Measurements from ENCODE around the gene DNAH8. TPM values are rescaled to one million over a fixed set of nuclear protein-coding genes. Genes with fewer than 3 reads are reported as not detected.
A peak's percentile ranks its signal among the peaks of the same experiment; 100 is the strongest.

Gene DNAH8
- total RNA-seq, 1 experiment from 2014 or later, result not detected

DNA sequence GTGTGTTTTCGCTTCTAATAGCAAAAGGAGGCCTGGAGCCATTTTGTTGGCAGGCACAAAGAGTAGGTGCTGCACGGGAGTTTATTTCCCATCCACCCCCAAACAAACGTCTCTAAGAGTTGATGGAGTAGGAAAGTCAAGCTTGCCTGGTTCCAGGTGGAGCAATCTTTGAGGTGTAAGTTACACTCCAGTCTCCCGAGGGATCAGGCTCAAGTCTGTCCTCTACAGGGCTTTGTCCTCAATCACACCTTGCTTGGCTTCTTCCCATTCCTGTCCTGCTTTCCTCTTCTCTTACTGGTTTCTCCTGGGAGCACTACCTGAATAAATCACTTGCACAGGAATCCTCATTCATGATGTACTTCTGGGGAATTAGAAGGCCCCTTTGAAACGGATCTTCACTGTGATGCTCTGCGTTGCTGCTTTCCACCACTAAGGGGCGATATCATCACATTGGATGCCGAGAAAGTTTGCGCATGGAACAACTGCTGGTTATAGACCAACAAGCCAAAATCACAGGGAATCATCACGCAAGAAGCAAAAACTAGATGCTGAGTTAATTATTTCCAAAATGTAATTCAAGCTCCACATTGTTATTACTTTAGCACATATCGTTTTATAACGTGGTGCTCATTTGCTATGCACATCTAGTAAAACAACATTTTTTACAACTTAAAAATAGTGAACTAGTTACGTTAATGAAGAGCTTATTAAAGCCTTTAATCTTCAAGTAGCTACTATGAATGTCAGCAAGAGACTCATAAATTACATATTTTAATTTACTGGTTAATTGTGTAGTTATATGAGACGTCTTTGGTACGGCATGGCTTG is 156.8 kb downstream of the DNAH8 start:
- no peaks in the 10 kb centered on the region for H4K20me1 ChIP-seq (ENCODE audit: insufficient read depth)
- H3K9me2 ChIP-seq (ENCODE audit: insufficient read depth), result no peaks in the 10 kb centered on the region
- no peaks in the 10 kb centered on the region for H3K4me1 ChIP-seq (ENCODE audit: control insufficient read depth in 1 of 2, insufficient read depth in 2 of 2, low read length in 2 of 2)
- H3K79me2 ChIP-seq (ENCODE audit: insufficient read depth, low read length), result no peaks in the 10 kb centered on the region
- intact Hi-C loops (cut with micrococcal nuclease), result loop anchor here (2.0 to 5.0 kb wide), 4 partner anchors 60 to 439 kb away; no protein-coding TSS in a partner anchor
- no TSS peak for BruUV-seq (replicated peaks)
- POLR2A ChIA-PET, result no interaction called here
- H3K9ac ChIP-seq (ENCODE audit: low read length), result no peak overlapping the region
- H3K9me3 ChIP-seq (ENCODE audit: control insufficient read depth in 1 of 2, insufficient read depth in 1 of 2, low read depth in 1 of 2, low read length in 2 of 2), result no peaks in the 10 kb centered on the region
- peak; percentile 32 for DNase-seq (ENCODE audit: low read depth, low spot score)
- no peak overlapping the region for H2AFZ ChIP-seq (ENCODE audit: low read depth, low read length, poor library complexity, severe bottlenecking)
- peaks cover 42% of the 10 kb centered on the region for H3K27me3 ChIP-seq (ENCODE audit: insufficient read depth, low read length)
- H3K27ac ChIP-seq (ENCODE audit: low read depth, low read length), result no peak overlapping the region
- peak; percentile 92 for ATAC-seq
- no peak overlapping the region for H3K4me3 ChIP-seq (replicated peaks in 1 of 2; ENCODE audit: low read depth in 1 of 2, low read length in 2 of 2)
- RAD21 ChIA-PET (ENCODE audit: low non-redundant PET in 1 of 2, low total read pairs in 2 of 2, uncharacterized antibody in 2 of 2, unreplicated experiment in 2 of 2), result interaction anchor here in 1 of 2 experiments (0.9 kb wide), 2 partner anchors 62 to 101 kb away, joined by 3 read pairs; no protein-coding TSS in a partner anchor
- H3K36me3 ChIP-seq (ENCODE audit: control insufficient read depth in 1 of 2, insufficient read depth in 2 of 2, low read length in 2 of 2), result no peaks in the 10 kb centered on the region
- no peak for TF ChIP-seq YY1 (IDR thresholded peaks at IDR 0.05; ENCODE audit: extremely low read depth, insufficient replicate concordance, low read depth, low read length)
- TF ChIP-seq CTCF (IDR thresholded peaks at IDR 0.05 in 2 of 3, conservative IDR thresholded peaks at IDR 0.05 in 1 of 3; ENCODE audit: borderline replicate concordance in 1 of 3, insufficient read depth in 1 of 3, low read depth in 2 of 3, low read length in 2 of 3), result peak; percentile 81 to 98 (median 95)
- peak; percentile 84 for TF ChIP-seq RAD21 (IDR thresholded peaks at IDR 0.05; ENCODE audit: low read depth)
- CTCF ChIA-PET, result interaction anchor here (0.6 to 2.9 kb wide), 17 partner anchors 11 to 439 kb away, joined by 3 to 12 read pairs (median 4); no protein-coding TSS in a partner anchor
- H3K4me2 ChIP-seq (ENCODE audit: low read length), result no peak overlapping the region

DNA sequence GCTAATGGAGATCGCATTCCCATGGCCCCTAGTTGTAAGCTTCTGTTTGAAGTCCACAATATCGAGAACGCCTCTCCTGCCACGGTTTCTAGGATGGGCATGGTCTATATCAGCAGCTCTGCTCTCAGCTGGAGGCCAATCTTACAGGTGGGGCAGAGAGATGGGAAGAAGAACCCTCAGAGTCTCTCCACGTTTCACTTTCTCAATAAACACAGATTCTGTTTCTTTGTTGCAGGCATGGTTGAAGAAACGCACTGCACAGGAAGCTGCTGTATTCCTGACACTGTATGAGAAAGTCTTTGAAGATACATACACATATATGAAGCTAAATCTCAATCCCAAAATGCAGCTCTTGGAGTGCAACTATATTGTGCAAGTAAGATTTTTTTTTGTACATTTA is 157.9 kb downstream of the DNAH8 start:
- Histone ChIP-seq H3K36me3 (ENCODE audit: control insufficient read depth in 1 of 2, insufficient read depth in 2 of 2, low read length in 2 of 2) (no peaks in the 10 kb centered on the region), H3K4me3 (replicated peaks in 1 of 2; ENCODE audit: low read depth in 1 of 2, low read length in 2 of 2) (no peak overlapping the region), H3K27me3 (ENCODE audit: insufficient read depth, low read length) (peaks cover 47% of the 10 kb centered on the region), H3K9me2 (ENCODE audit: insufficient read depth) (no peaks in the 10 kb centered on the region), H2AFZ (ENCODE audit: low read depth, low read length, poor library complexity, severe bottlenecking) (no peak overlapping the region), H3K9ac (ENCODE audit: low read length) (no peak overlapping the region), H3K4me2 (ENCODE audit: low read length) (no peak overlapping the region), H3K4me1 (ENCODE audit: control insufficient read depth in 1 of 2, insufficient read depth in 2 of 2, low read length in 2 of 2) (no peaks in the 10 kb centered on the region), H3K27ac (ENCODE audit: low read depth, low read length) (no peak overlapping the region), H3K9me3 (ENCODE audit: control insufficient read depth in 1 of 2, insufficient read depth in 1 of 2, low read depth in 1 of 2, low read length in 2 of 2) (no peaks in the 10 kb centered on the region), H3K79me2 (ENCODE audit: insufficient read depth, low read length) (no peaks in the 10 kb centered on the region), H4K20me1 (ENCODE audit: insufficient read depth) (no peaks in the 10 kb centered on the region)
- no peak for ATAC-seq
- intact Hi-C loops (cut with micrococcal nuclease), result loop anchor here (2.0 to 5.0 kb wide), 4 partner anchors 59 to 438 kb away; no protein-coding TSS in a partner anchor
- ChIA-PET CTCF (interaction anchor here (1.0 to 2.9 kb wide), 11 partner anchors 16 to 438 kb away, joined by 3 to 12 read pairs (median 4); no protein-coding TSS in a partner anchor), RAD21 (ENCODE audit: low non-redundant PET in 1 of 2, low total read pairs in 2 of 2, uncharacterized antibody in 2 of 2, unreplicated experiment in 2 of 2) (interaction anchor here in 1 of 2 experiments (0.9 kb wide), 2 partner anchors 61 to 100 kb away, joined by 3 read pairs; no protein-coding TSS in a partner anchor), POLR2A (no interaction called here)
- BruUV-seq (replicated peaks), result no TSS peak
- DNase-seq (ENCODE audit: low read depth, low spot score), result no peak
- TF ChIP-seq FOSL1 (IDR thresholded peaks at IDR 0.05; ENCODE audit: low read depth), result no peak
- no peak for TF ChIP-seq CBX3 (IDR thresholded peaks at IDR 0.05; ENCODE audit: low read depth)
- no peak for TF ChIP-seq SRF (IDR thresholded peaks at IDR 0.05; ENCODE audit: low read depth)
- TF ChIP-seq REST (IDR thresholded peaks at IDR 0.05; ENCODE audit: low read depth), result no peak
- TF ChIP-seq EZH2 (IDR thresholded peaks at IDR 0.05), result no peak
- TF ChIP-seq YY1 (IDR thresholded peaks at IDR 0.05; ENCODE audit: extremely low read depth, insufficient replicate concordance, low read depth, low read length), result no peak
- no peak for TF ChIP-seq ZBTB33 (IDR thresholded peaks at IDR 0.05; ENCODE audit: extremely low read depth, insufficient replicate concordance, low read length)
